ENCODE results near the gene BOLA3.

GRCh38 chr2:74155830-74156229 is 8.1 kb upstream of the BOLA3 start:
- TF ChIP-seq GATA2 (IDR thresholded peaks at IDR 0.05; ENCODE audit: low read depth, low read length) = no peak
- TF ChIP-seq GATA3 (IDR thresholded peaks at IDR 0.05; ENCODE audit: low read depth, low read length) = no peak
